HCT116 (cell line): ENCODE data around the gene TBC1D14. TPM values are rescaled to one million over a fixed set of nuclear protein-coding genes. Genes with fewer than 3 reads are reported as not detected.

ENCODE experiments used
- ATAC-seq: fragments of 200-7000 bp; cut with Tn5 transposase; 2 replicates; pipeline ENCODE4 v1.9.1; 2020; ENCODE audit warnings: mild to moderate bottlenecking, moderate library complexity
- BruUV-seq: library from RNA; stranded (reverse); fragments of 400-500 nt; replicated peaks from 2 replicates; lab custom pipeline; 2021; lab: Mats Ljungman, UMichigan
- CTCF ChIA-PET: fragments of 300-600 bp; sonication (Branson Sonifier 250); formaldehyde crosslinking; loops from one replicate; lab custom pipeline; 2021; ENCODE audit warnings: antibody characterized with exemption; lab: Charles Lee
- POLR2A ChIA-PET: fragments of 300-600, 350-600 bp; sonication (Branson Sonifier 250); formaldehyde crosslinking; loops from one replicate; lab custom pipeline; 2021; ENCODE audit warnings: antibody characterized with exemption; lab: Charles Lee
- RAD21 ChIA-PET, 2 experiments: fragments of 300-600 bp; sonication (Branson Sonifier 250); formaldehyde crosslinking; loops; one replicate each; lab custom pipeline; 2023; ENCODE audit warnings: low total read pairs in 2 of 2; ENCODE audit not compliant: uncharacterized antibody in 2 of 2, unreplicated experiment in 2 of 2, low non-redundant PET in 1 of 2; lab: Charles Lee
- DNase-seq: peaks from one replicate; pipeline ENCODE4 v3.0.0-alpha.2; 2010; ENCODE audit warnings: low read depth, low spot score
- H2AFZ ChIP-seq: fragments of 200-600 bp; shearing (Covaris generic), sonication (generic); 2 replicates; pipeline ENCODE4 v1.6.1; 2017; ENCODE audit warnings: low read depth, mixed run types, mixed read lengths, antibody characterized with exemption, low read length; ENCODE audit not compliant: poor library complexity, severe bottlenecking
- H3K27ac ChIP-seq: 2 replicates; pipeline ENCODE4 v1.5.1; 2012; ENCODE audit warnings: low read depth, low read length
- H3K27me3 ChIP-seq: fragments of 200-600 bp; sonication (generic); 2 replicates; pipeline ENCODE4 v1.6.1; 2016; ENCODE audit warnings: mixed run types, low read length, mixed read lengths; ENCODE audit not compliant: insufficient read depth
- H3K36me3 ChIP-seq, 2 experiments: fragments of 200-500 bp in 1 of 2; fragments of 200-600 bp in 1 of 2; sonication (Bioruptor generic) in 1 of 2; sonication (generic) in 1 of 2; 2 replicates each; pipeline versions ENCODE4 v1.5.1 to v1.6.1; 2014 to 2016; ENCODE audit warnings: low read length in 2 of 2, inconsistent platforms in 1 of 2, mixed read lengths in 1 of 2, mixed run types in 1 of 2; ENCODE audit not compliant: insufficient read depth in 2 of 2, control insufficient read depth in 1 of 2
- H3K4me1 ChIP-seq, 2 experiments: fragments of 200-600 bp in 1 of 2; sonication (generic) in 1 of 2; 2 replicates each; pipeline versions ENCODE4 v1.5.1 to v1.6.1; 2012 to 2017; ENCODE audit warnings: low read length in 2 of 2, inconsistent platforms in 1 of 2, mild to moderate bottlenecking in 1 of 2, mixed read lengths in 1 of 2, mixed run types in 1 of 2, moderate library complexity in 1 of 2; ENCODE audit not compliant: insufficient read depth in 2 of 2, control insufficient read depth in 1 of 2
- H3K4me2 ChIP-seq: fragments of 200-600 bp; sonication (generic); 2 replicates; pipeline ENCODE4 v1.6.1; 2017; ENCODE audit warnings: mixed run types, low read length, mixed read lengths
- H3K4me3 ChIP-seq, 2 experiments: fragments of 200-600 bp in 1 of 2; sonication (generic) in 1 of 2; replicated peaks in 1 of 2; 2 replicates each; pipeline ENCODE4 v1.5.1; 2011 to 2016; ENCODE audit warnings: low read length in 2 of 2, control low read depth in 1 of 2, low read depth in 1 of 2, mild to moderate bottlenecking in 1 of 2, mixed read lengths in 1 of 2, mixed run types in 1 of 2
- H3K79me2 ChIP-seq: fragments of 200-600 bp; sonication (generic); 2 replicates; pipeline ENCODE4 v1.6.1; 2017; ENCODE audit warnings: mild to moderate bottlenecking, mixed run types, low read length, moderate library complexity, mixed read lengths; ENCODE audit not compliant: insufficient read depth
- H3K9ac ChIP-seq: fragments of 200-600 bp; sonication (generic); 2 replicates; pipeline ENCODE4 v1.6.1; 2016; ENCODE audit warnings: low read length, mixed read lengths
- H3K9me2 ChIP-seq: fragments of 200-600 bp; sonication (generic), shearing (Covaris generic); 2 replicates; pipeline ENCODE4 v1.6.1; 2017; ENCODE audit warnings: mixed run types, mild to moderate bottlenecking, moderate library complexity; ENCODE audit not compliant: insufficient read depth
- H3K9me3 ChIP-seq, 2 experiments: fragments of 200-500 bp in 1 of 2; fragments of 200-600 bp in 1 of 2; sonication (Bioruptor generic) in 1 of 2; sonication (generic) in 1 of 2; 2 replicates each; pipeline ENCODE4 v1.6.1; 2014 to 2017; ENCODE audit warnings: low read length in 2 of 2, mixed read lengths in 2 of 2, inconsistent platforms in 1 of 2, low read depth in 1 of 2, mild to moderate bottlenecking in 1 of 2, mixed run types in 1 of 2, moderate library complexity in 1 of 2; ENCODE audit not compliant: control insufficient read depth in 1 of 2, insufficient read depth in 1 of 2
- H4K20me1 ChIP-seq: fragments of 200-600 bp; sonication (generic), shearing (Covaris generic); 2 replicates; pipeline ENCODE4 v1.6.1; 2017; ENCODE audit warnings: mixed run types, mild to moderate bottlenecking, moderate library complexity; ENCODE audit not compliant: insufficient read depth
- CBX3 ChIP-seq: IDR thresholded peaks from 2 replicates; pipeline ENCODE4 v1.6.1; 2012; ENCODE audit warnings: low read depth
- CEBPB ChIP-seq: IDR thresholded peaks from 2 replicates; pipeline ENCODE4 v1.6.1; 2012; ENCODE audit warnings: low read depth
- ELF1 ChIP-seq: IDR thresholded peaks from 2 replicates; pipeline ENCODE4 v1.6.1; 2012; ENCODE audit warnings: low read depth, borderline replicate concordance
- POLR2A ChIP-seq: IDR thresholded peaks from 2 replicates; pipeline ENCODE4 v1.7.0; 2011; ENCODE audit warnings: borderline replicate concordance; ENCODE audit not compliant: insufficient read depth, insufficient read length; ENCODE audit errors: extremely low read depth
- SP1 ChIP-seq: IDR thresholded peaks from 2 replicates; pipeline ENCODE4 v1.6.1; 2012; ENCODE audit warnings: low read depth
- YY1 ChIP-seq: IDR thresholded peaks from 2 replicates; pipeline ENCODE4 v1.6.1; 2011; ENCODE audit warnings: low read length, low read depth, moderate library complexity, mild to moderate bottlenecking; ENCODE audit not compliant: insufficient replicate concordance; ENCODE audit errors: extremely low read depth
- ZBTB33 ChIP-seq: IDR thresholded peaks from 2 replicates; pipeline ENCODE4 v1.6.1; 2011; ENCODE audit warnings: mild to moderate bottlenecking, low read length, moderate library complexity; ENCODE audit not compliant: insufficient replicate concordance; ENCODE audit errors: extremely low read depth
- ZFX ChIP-seq: fragments of 450-650 bp; IDR thresholded peaks from 2 replicates; pipeline ENCODE4 v1.6.1; 2017
- intact Hi-C: fragments of 100-400 bp; cut with micrococcal nuclease; formaldehyde crosslinking; loops from 2 replicates; pipeline ENCODE4 v1.10.0; 2022
- total RNA-seq: library from RNA; stranded (reverse); gene quantifications from one replicate; pipeline ENCODE4 v1.2.1, GENCODE V29; 2021; ENCODE audit not compliant: unreplicated experiment
- TF ChIP-seq, protein P1 (sequence below): IDR thresholded peaks from 2 replicates; pipeline ENCODE4 v1.6.1; 2012
- TF ChIP-seq, protein P2 (sequence below): IDR thresholded peaks from 2 replicates; pipeline ENCODE4 v1.6.1; 2012; ENCODE audit warnings: low read depth

Gene TBC1D14
- total RNA-seq, 1 experiment from 2014 or later, result 62.9 TPM

GRCh38 chr4:7025040-7025602 is 115.5 kb downstream of the TBC1D14 start:
- Histone ChIP-seq H3K9ac (no peak overlapping the region), H3K9me2 (no peaks in the 10 kb centered on the region), H3K4me3 (no peak overlapping the region), H3K4me2 (no peak overlapping the region), H4K20me1 (no peaks in the 10 kb centered on the region), H3K27me3 (no peaks in the 10 kb centered on the region), H3K36me3 (peaks cover 5 to 14% of the 10 kb centered on the region in 2 experiments; a peak in 3 of 4 replicates), H3K27ac (no peak overlapping the region), H2AFZ (no peak overlapping the region), H3K79me2 (peaks cover 4% of the 10 kb centered on the region; the same call in 1 of the 2 replicates), H3K9me3 (no peaks in the 10 kb centered on the region), H3K4me1 (peaks cover 0 to 30% of the 10 kb centered on the region in 2 experiments; a peak in 2 of 4 replicates)
- intact Hi-C loops, result no loop called here
- ChIA-PET CTCF (no interaction called here), POLR2A (no interaction called here), RAD21 (no interaction called here)
- BruUV-seq, result no TSS peak
- ATAC-seq, result no peak
- no peak for DNase-seq
- TF ChIP-seq ZFX, result 0 out of 2 replicates have a peak, but pooled peaks have one; percentile 12
- TF ChIP-seq, protein P1, sequence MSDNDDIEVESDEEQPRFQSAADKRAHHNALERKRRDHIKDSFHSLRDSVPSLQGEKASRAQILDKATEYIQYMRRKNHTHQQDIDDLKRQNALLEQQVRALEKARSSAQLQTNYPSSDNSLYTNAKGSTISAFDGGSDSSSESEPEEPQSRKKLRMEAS, result no peak

DNA sequence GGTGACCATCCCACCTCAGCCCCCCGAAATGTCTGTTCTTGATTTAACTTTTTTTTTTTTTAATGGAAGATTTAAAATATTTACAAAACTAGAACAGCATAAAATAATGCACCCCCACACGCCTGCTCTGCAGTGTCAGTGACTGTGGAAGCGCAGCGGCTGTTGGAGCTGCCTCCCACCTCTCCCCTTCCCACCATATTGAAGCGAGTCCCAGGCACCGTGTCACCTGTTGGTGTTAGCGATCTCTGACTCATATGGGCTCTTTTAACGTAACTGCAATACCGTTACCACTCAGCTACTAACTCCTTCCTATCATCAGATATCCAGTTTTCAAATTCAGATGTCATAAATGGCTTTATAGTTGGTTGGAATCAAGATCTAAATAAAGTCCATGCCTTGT is 116.5 kb downstream of the TBC1D14 start:
- Histone ChIP-seq H3K4me3 (no peak overlapping the region), H3K9ac (no peak overlapping the region), H3K4me1 (peaks cover 0 to 20% of the 10 kb centered on the region in 2 experiments; a peak in 2 of 4 replicates), H3K27me3 (no peaks in the 10 kb centered on the region), H3K9me3 (no peaks in the 10 kb centered on the region), H4K20me1 (no peaks in the 10 kb centered on the region), H3K4me2 (no peak overlapping the region), H3K79me2 (peaks cover 4% of the 10 kb centered on the region; the same call in 1 of the 2 replicates), H2AFZ (no peak overlapping the region), H3K36me3 (peaks cover 2 to 21% of the 10 kb centered on the region in 2 experiments; a peak in 3 of 4 replicates), H3K9me2 (no peaks in the 10 kb centered on the region), H3K27ac (no peak overlapping the region)
- no TSS peak for BruUV-seq
- ATAC-seq (no peak), DNase-seq (no peak)
- ChIA-PET CTCF (no interaction called here), POLR2A (no interaction called here), RAD21 (no interaction called here)
- TF ChIP-seq, protein P2, sequence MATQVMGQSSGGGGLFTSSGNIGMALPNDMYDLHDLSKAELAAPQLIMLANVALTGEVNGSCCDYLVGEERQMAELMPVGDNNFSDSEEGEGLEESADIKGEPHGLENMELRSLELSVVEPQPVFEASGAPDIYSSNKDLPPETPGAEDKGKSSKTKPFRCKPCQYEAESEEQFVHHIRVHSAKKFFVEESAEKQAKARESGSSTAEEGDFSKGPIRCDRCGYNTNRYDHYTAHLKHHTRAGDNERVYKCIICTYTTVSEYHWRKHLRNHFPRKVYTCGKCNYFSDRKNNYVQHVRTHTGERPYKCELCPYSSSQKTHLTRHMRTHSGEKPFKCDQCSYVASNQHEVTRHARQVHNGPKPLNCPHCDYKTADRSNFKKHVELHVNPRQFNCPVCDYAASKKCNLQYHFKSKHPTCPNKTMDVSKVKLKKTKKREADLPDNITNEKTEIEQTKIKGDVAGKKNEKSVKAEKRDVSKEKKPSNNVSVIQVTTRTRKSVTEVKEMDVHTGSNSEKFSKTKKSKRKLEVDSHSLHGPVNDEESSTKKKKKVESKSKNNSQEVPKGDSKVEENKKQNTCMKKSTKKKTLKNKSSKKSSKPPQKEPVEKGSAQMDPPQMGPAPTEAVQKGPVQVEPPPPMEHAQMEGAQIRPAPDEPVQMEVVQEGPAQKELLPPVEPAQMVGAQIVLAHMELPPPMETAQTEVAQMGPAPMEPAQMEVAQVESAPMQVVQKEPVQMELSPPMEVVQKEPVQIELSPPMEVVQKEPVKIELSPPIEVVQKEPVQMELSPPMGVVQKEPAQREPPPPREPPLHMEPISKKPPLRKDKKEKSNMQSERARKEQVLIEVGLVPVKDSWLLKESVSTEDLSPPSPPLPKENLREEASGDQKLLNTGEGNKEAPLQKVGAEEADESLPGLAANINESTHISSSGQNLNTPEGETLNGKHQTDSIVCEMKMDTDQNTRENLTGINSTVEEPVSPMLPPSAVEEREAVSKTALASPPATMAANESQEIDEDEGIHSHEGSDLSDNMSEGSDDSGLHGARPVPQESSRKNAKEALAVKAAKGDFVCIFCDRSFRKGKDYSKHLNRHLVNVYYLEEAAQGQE, result no peak
- TF ChIP-seq POLR2A, result no peak
- TF ChIP-seq CEBPB, result no peak
- TF ChIP-seq SP1, result no peak
- no peak for TF ChIP-seq YY1
- no peak for TF ChIP-seq ELF1
- TF ChIP-seq, protein P1, result no peak
- no peak for TF ChIP-seq CBX3
- no peak for TF ChIP-seq ZBTB33
- intact Hi-C loops, result no loop called here
